GM23338 (cell line): Measurements from ENCODE around the gene ZNF140. TPM values are rescaled to one million over a fixed set of nuclear protein-coding genes. Genes with fewer than 3 reads are reported as not detected.
A peak's percentile ranks its signal among the peaks of the same experiment; 100 is the strongest.

Source experiments
- ATAC-seq: fragments of 200-7000 bp; cut with Tn5 transposase; 3 replicates; pipeline ENCODE4 v1.9.1; 2020
- DNase-seq: peaks from one replicate; pipeline ENCODE4 v3.0.0-alpha.2; 2015; ENCODE audit warnings: low spot score
- H2AFZ ChIP-seq: fragments of 200-600 bp; sonication (generic); 2 replicates; pipeline ENCODE4 v1.8.0; 2016; ENCODE audit warnings: antibody characterized with exemption, mild to moderate bottlenecking, moderate library complexity
- H3F3A ChIP-seq: fragments of 200-600 bp; sonication (generic); replicated peaks from 2 replicates; pipeline ENCODE4 v1.8.0; 2017; ENCODE audit warnings: antibody characterized with exemption, mixed run types, low read depth
- H3K27ac ChIP-seq: fragments of 200-600 bp; sonication (generic); 2 replicates; pipeline ENCODE4 v1.6.1; 2016; ENCODE audit warnings: low read depth
- H3K27me3 ChIP-seq: fragments of 200-600 bp; sonication (generic); 2 replicates; pipeline ENCODE4 v1.8.0; 2016; ENCODE audit warnings: mild to moderate bottlenecking, mixed run types, moderate library complexity; ENCODE audit not compliant: insufficient read depth
- H3K36me3 ChIP-seq: fragments of 200-600 bp; sonication (generic); 2 replicates; pipeline ENCODE4 v1.8.0; 2016; ENCODE audit warnings: mild to moderate bottlenecking; ENCODE audit not compliant: insufficient read depth
- H3K4me1 ChIP-seq: fragments of 200-600 bp; sonication (generic); 2 replicates; pipeline ENCODE4 v1.8.0; 2016; ENCODE audit warnings: mild to moderate bottlenecking, moderate library complexity; ENCODE audit not compliant: insufficient read depth
- H3K4me2 ChIP-seq: fragments of 200-600 bp; sonication (generic); 2 replicates; pipeline ENCODE4 v1.7.1; 2017; ENCODE audit warnings: mixed run types
- H3K4me3 ChIP-seq: fragments of 200-600 bp; sonication (generic); 2 replicates; pipeline ENCODE4 v1.6.1; 2016; ENCODE audit warnings: mixed run types
- H3K79me2 ChIP-seq: fragments of 200-600 bp; sonication (generic); replicated peaks from 2 replicates; pipeline ENCODE4 v1.8.0; 2017; ENCODE audit warnings: mild to moderate bottlenecking; ENCODE audit not compliant: insufficient read depth
- H3K9me2 ChIP-seq: fragments of 200-600 bp; sonication (generic); 2 replicates; pipeline ENCODE4 v1.8.0; 2017; ENCODE audit not compliant: insufficient read depth
- H4K20me1 ChIP-seq: fragments of 200-600 bp; sonication (generic); replicated peaks from 2 replicates; pipeline ENCODE4 v1.8.0; 2017; ENCODE audit warnings: mild to moderate bottlenecking; ENCODE audit not compliant: insufficient read depth
- H3K27ac Mint-ChIP-seq: 2 replicates; pipeline ENCODE4 v1.8.0; 2020; ENCODE audit warnings: inconsistent platforms, mild to moderate bottlenecking, moderate library complexity, mixed read lengths
- H3K27me3 Mint-ChIP-seq: 3 replicates; pipeline ENCODE4 v1.8.0; 2022; ENCODE audit warnings: low read depth, mild to moderate bottlenecking, moderate library complexity, mixed read lengths, inconsistent platforms; ENCODE audit not compliant: insufficient read depth, poor library complexity
- H3K36me3 Mint-ChIP-seq: 3 replicates; pipeline ENCODE4 v1.8.0; 2021; ENCODE audit warnings: low read depth, mild to moderate bottlenecking, inconsistent platforms, moderate library complexity, mixed read lengths
- H3K4me1 Mint-ChIP-seq: 3 replicates; pipeline ENCODE4 v1.8.0; 2020; ENCODE audit warnings: mild to moderate bottlenecking, inconsistent platforms, mixed read lengths
- H3K4me3 Mint-ChIP-seq: 3 replicates; pipeline ENCODE4 v1.8.0; 2021; ENCODE audit warnings: moderate library complexity, mild to moderate bottlenecking, inconsistent platforms, mixed read lengths
- H3K9me3 Mint-ChIP-seq: 3 replicates; pipeline ENCODE4 v1.8.0; 2020; ENCODE audit warnings: moderate library complexity, mild to moderate bottlenecking, inconsistent platforms, mixed read lengths
- EZH2 ChIP-seq: fragments of 200-600 bp; sonication (generic); IDR thresholded peaks from one replicate; pipeline ENCODE4 v1.8.0; 2017; ENCODE audit warnings: antibody characterized with exemption, mild to moderate bottlenecking, low read depth; ENCODE audit not compliant: unreplicated experiment
- EZH2phosphoT487 ChIP-seq: fragments of 200-600 bp; sonication (generic); IDR thresholded peaks from one replicate; pipeline ENCODE4 v1.8.1; 2018; ENCODE audit warnings: antibody characterized with exemption; ENCODE audit not compliant: unreplicated experiment
- NANOG ChIP-seq: IDR thresholded peaks from 2 replicates; pipeline ENCODE4 v1.6.1; 2016; ENCODE audit warnings: antibody characterized with exemption, borderline replicate concordance
- POLR2AphosphoS5 ChIP-seq: IDR thresholded peaks from 2 replicates; pipeline ENCODE4 v1.6.1; 2016; ENCODE audit warnings: antibody characterized with exemption, low read depth
- STAT1 ChIP-seq: IDR thresholded peaks from one replicate; pipeline ENCODE4 v1.6.1; 2016; ENCODE audit warnings: antibody characterized with exemption; ENCODE audit not compliant: unreplicated experiment
- polyA plus RNA-seq: library from polyadenylated mRNA; unstranded; fragments of >200 nt; fragmentation: Nextera tagmentation; extraction: Ambion mirVana; gene quantifications from 2 replicates; pipeline ENCODE4 v1.2.1, GENCODE V29; 2016
- total RNA-seq: library from RNA; depleted of rRNA; stranded (reverse); fragments of >200 nt; shearing (Covaris generic); gene quantifications from 2 replicates; pipeline ENCODE4 v1.2.3, GENCODE V29; 2014
- TF ChIP-seq, protein P1 (sequence below), 2 experiments: fragments of 200-600 bp in 1 of 2; sonication (generic) in 1 of 2; conservative IDR thresholded peaks; 2 replicates each; pipeline versions ENCODE4 v1.5.1 to v1.6.1; 2016 to 2017; ENCODE audit warnings: antibody characterized with exemption in 2 of 2, low read depth in 2 of 2, mild to moderate bottlenecking in 2 of 2, moderate library complexity in 1 of 2
- TF ChIP-seq, protein P2 (sequence below): fragments of 250-450 bp; sonication (Bioruptor Pico); IDR thresholded peaks from 2 replicates; pipeline ENCODE4 v1.5.0; 2020; ENCODE audit warnings: mild to moderate bottlenecking, moderate library complexity

Gene ZNF140
- total and polyA plus RNA-seq, 2 experiments from 2014 or later, result 15.4 to 16.2 TPM

- peaks cover 84% of the 10 kb centered on the region for H3K9me3 Mint-ChIP-seq
- H3K27me3 ChIP-seq, result no peaks in the 10 kb centered on the region
- H3K4me1 ChIP-seq, result peaks cover 4% of the 10 kb centered on the region; the same call in 1 of the 2 replicates
- H3K27ac ChIP-seq, result 0 out of 2 replicates have a peak overlapping the region, but pooled peaks have one; percentile 90
- H3K9me2 ChIP-seq, result 0 out of 2 replicates have a peak, but pooled peaks cover 4% of the 10 kb centered on the region
- H3K4me3 ChIP-seq, result peak overlapping the region; percentile 68
- no peaks in the 10 kb centered on the region for H4K20me1 ChIP-seq
- peaks cover 6% of the 10 kb centered on the region for H3K27me3 Mint-ChIP-seq
- DNase-seq, result no peak
- H3F3A ChIP-seq, result no peaks in the 10 kb centered on the region
- peaks cover 18% of the 10 kb centered on the region for H3K36me3 ChIP-seq
- TF ChIP-seq, protein P1, sequence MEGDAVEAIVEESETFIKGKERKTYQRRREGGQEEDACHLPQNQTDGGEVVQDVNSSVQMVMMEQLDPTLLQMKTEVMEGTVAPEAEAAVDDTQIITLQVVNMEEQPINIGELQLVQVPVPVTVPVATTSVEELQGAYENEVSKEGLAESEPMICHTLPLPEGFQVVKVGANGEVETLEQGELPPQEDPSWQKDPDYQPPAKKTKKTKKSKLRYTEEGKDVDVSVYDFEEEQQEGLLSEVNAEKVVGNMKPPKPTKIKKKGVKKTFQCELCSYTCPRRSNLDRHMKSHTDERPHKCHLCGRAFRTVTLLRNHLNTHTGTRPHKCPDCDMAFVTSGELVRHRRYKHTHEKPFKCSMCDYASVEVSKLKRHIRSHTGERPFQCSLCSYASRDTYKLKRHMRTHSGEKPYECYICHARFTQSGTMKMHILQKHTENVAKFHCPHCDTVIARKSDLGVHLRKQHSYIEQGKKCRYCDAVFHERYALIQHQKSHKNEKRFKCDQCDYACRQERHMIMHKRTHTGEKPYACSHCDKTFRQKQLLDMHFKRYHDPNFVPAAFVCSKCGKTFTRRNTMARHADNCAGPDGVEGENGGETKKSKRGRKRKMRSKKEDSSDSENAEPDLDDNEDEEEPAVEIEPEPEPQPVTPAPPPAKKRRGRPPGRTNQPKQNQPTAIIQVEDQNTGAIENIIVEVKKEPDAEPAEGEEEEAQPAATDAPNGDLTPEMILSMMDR (conservative IDR thresholded peaks at IDR 0.05; ENCODE audit: low read depth in 2 of 2), result no peak
- TF ChIP-seq POLR2AphosphoS5 (no peak), STAT1 (no peak), EZH2 (no peak)
- H3K27ac Mint-ChIP-seq, result peak overlapping the region; percentile 88
- peak overlapping the region; percentile 94 for H3K4me3 Mint-ChIP-seq
- H3K79me2 ChIP-seq, result peaks cover 54% of the 10 kb centered on the region
- peak overlapping the region; percentile 8; the same call in 1 of the 2 replicates for H2AFZ ChIP-seq
- peaks cover 3% of the 10 kb centered on the region; the same call in 1 of the 3 replicates for H3K4me1 Mint-ChIP-seq
- peaks cover 59% of the 10 kb centered on the region for H3K36me3 Mint-ChIP-seq
- peak overlapping the region; percentile 79 for H3K4me2 ChIP-seq
- ATAC-seq, result no peak
These were observed 42.5 kb upstream of the ZNF140 start for GRCh38 chr12:133038118-133038709.

- peaks cover 99% of the 10 kb centered on the region for H3K9me3 Mint-ChIP-seq
- H3K27me3 ChIP-seq, result no peaks in the 10 kb centered on the region
- no peaks in the 10 kb centered on the region for H3F3A ChIP-seq
- TF ChIP-seq, protein P1 (conservative IDR thresholded peaks at IDR 0.05; ENCODE audit: low read depth in 2 of 2), result no peak
- TF ChIP-seq, protein P2, sequence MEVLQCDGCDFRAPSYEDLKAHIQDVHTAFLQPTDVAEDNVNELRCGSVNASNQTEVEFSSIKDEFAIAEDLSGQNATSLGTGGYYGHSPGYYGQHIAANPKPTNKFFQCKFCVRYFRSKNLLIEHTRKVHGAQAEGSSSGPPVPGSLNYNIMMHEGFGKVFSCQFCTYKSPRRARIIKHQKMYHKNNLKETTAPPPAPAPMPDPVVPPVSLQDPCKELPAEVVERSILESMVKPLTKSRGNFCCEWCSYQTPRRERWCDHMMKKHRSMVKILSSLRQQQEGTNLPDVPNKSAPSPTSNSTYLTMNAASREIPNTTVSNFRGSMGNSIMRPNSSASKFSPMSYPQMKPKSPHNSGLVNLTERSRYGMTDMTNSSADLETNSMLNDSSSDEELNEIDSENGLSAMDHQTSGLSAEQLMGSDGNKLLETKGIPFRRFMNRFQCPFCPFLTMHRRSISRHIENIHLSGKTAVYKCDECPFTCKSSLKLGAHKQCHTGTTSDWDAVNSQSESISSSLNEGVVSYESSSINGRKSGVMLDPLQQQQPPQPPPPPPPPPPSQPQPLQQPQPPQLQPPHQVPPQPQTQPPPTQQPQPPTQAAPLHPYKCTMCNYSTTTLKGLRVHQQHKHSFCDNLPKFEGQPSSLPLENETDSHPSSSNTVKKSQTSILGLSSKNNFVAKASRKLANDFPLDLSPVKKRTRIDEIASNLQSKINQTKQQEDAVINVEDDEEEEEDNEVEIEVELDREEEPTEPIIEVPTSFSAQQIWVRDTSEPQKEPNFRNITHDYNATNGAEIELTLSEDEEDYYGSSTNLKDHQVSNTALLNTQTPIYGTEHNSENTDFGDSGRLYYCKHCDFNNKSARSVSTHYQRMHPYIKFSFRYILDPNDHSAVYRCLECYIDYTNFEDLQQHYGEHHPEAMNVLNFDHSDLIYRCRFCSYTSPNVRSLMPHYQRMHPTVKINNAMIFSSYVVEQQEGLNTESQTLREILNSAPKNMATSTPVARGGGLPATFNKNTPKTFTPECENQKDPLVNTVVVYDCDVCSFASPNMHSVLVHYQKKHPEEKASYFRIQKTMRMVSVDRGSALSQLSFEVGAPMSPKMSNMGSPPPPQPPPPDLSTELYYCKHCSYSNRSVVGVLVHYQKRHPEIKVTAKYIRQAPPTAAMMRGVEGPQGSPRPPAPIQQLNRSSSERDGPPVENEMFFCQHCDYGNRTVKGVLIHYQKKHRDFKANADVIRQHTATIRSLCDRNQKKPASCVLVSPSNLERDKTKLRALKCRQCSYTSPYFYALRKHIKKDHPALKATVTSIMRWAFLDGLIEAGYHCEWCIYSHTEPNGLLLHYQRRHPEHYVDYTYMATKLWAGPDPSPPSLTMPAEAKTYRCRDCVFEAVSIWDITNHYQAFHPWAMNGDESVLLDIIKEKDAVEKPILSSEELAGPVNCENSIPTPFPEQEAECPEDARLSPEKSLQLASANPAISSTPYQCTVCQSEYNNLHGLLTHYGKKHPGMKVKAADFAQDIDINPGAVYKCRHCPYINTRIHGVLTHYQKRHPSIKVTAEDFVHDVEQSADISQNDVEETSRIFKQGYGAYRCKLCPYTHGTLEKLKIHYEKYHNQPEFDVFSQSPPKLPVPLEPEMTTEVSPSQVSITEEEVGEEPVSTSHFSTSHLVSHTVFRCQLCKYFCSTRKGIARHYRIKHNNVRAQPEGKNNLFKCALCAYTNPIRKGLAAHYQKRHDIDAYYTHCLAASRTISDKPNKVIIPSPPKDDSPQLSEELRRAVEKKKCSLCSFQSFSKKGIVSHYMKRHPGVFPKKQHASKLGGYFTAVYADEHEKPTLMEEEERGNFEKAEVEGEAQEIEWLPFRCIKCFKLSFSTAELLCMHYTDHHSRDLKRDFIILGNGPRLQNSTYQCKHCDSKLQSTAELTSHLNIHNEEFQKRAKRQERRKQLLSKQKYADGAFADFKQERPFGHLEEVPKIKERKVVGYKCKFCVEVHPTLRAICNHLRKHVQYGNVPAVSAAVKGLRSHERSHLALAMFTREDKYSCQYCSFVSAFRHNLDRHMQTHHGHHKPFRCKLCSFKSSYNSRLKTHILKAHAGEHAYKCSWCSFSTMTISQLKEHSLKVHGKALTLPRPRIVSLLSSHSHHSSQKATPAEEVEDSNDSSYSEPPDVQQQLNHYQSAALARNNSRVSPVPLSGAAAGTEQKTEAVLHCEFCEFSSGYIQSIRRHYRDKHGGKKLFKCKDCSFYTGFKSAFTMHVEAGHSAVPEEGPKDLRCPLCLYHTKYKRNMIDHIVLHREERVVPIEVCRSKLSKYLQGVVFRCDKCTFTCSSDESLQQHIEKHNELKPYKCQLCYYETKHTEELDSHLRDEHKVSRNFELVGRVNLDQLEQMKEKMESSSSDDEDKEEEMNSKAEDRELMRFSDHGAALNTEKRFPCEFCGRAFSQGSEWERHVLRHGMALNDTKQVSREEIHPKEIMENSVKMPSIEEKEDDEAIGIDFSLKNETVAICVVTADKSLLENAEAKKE (CRISPR knock-in tag), result no peak
- TF ChIP-seq EZH2phosphoT487 (no peak), EZH2 (no peak), STAT1 (no peak), NANOG (no peak), POLR2AphosphoS5 (no peak)
These were observed 34.0 kb upstream of the ZNF140 start for GRCh38 chr12:133046698-133047097.

More at GRCh38 chr12:133046698-133047097, 34.0 kb upstream of the ZNF140 start:
- ATAC-seq, result no peak
- Mint-ChIP-seq H3K4me1 (no peaks in the 10 kb centered on the region), H3K4me3 (no peak overlapping the region), H3K27me3 (peaks cover 10% of the 10 kb centered on the region), H3K27ac (no peak overlapping the region), H3K36me3 (peaks cover 99% of the 10 kb centered on the region)
- no peak for DNase-seq
- peaks cover 83% of the 10 kb centered on the region for H3K36me3 ChIP-seq
- peaks cover 47% of the 10 kb centered on the region for H3K79me2 ChIP-seq
- no peaks in the 10 kb centered on the region; the same call in 1 of the 2 replicates for H3K9me2 ChIP-seq
- H4K20me1 ChIP-seq, result no peaks in the 10 kb centered on the region
- H3K27ac ChIP-seq, result no peak overlapping the region
- H3K4me1 ChIP-seq, result no peaks in the 10 kb centered on the region
- H3K4me2 ChIP-seq, result no peak overlapping the region
- H3K4me3 ChIP-seq, result no peak overlapping the region
- no peak overlapping the region for H2AFZ ChIP-seq
